ENCODE results near the gene GATAD2A.

The GATAD2A gene

DNA sequence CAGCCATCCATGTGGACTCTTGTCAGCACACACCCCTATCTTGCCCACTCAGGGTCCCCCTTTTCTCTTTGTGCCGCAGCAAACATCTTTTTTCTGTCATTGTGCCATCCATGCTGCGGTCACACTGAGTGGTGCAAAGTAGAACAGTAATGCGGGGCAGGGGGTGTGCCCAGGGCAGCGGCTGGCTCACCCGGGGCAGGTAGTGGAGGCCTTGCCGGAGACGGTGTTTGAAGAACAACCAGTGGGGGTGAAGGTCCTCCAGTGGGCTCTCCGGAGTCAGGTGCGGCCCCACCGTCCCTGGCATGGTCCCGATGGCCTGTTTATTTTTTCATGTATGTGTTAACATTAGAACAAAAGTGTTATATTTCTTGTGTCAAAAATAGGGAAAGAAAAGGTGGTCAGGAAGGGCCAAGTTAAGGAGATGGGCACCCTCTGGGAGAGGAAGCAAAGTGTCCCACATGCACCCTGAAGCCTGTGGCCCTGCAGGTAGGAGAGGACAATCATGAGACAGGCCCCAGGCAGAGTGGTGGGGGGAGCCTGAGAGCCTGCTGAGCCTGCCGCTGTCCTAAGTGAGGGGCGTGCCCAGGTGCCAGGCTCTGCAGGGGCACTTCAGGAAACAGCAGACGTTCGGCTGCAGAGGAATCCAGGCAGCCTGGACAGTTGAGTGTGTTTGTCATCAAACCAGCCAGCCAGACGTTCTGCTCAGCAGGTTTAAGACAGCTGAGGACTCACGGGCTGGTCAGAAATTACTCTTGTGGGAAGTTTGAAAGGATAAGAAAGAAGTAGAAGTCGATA, 97.5 kb downstream of the GATAD2A start:
- in situ Hi-C loops (cut with MboI; ENCODE audit: low sequenced_read_pairs), result no loop called here

- in situ Hi-C loops (cut with MboI; ENCODE audit: low sequenced_read_pairs), result no loop called here
Observed at GRCh38 chr19:19504754-19505668, 99.5 kb downstream of the GATAD2A start.

- in situ Hi-C loops (cut with MboI; ENCODE audit: low sequenced_read_pairs), result no loop called here
Observed at GRCh38 chr19:19505669-19506326, 100.3 kb downstream of the GATAD2A start.

DNA sequence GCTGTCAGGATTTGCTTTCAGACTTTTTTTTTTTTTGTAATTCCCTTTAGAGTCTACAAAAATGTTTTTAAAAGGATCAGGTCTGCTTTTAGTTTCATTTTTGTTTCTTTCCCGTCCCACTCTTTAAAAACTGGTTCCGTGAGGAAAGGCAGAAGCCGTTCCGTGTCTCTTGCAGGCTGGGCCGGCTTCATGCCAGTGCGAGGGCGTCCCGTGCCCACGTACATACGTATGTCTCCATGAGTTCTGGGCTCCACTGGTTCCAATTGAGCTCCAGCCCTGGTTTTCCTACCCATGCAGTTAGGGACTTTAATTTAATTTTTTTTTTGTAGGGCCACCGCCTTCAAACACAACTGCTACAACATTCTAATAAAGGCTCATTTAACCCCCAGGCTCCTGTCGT, 101.1 kb downstream of the GATAD2A start:
- in situ Hi-C loops (cut with MboI; ENCODE audit: low sequenced_read_pairs), result no loop called here

GRCh38 chr19:19507354-19507753, 101.9 kb downstream of the GATAD2A start:
- in situ Hi-C loops (cut with MboI; ENCODE audit: low sequenced_read_pairs), result no loop called here

- in situ Hi-C loops (cut with MboI; ENCODE audit: low sequenced_read_pairs), result no loop called here
Observed at GRCh38 chr19:19508217-19508616, 102.7 kb downstream of the GATAD2A start.

DNA sequence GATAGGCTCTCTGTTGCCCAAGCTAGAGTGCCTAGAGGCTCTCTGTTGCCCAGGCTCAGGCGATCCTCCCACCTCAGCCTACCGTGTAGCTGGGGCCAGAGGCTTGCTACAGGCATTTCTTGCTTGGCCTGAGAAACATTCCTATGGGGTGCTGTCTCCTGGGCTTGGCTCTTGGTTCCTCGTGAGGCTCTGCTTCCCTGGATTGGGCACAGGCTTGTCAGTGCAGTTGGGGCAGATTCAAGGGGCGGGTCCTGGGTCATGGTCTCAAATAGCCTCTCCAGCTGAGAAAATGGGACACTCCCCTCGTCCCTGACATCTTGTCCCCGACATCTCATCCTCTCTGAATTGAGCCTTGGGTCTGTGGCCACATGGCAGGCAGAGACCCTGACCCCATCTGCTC, 105.0 kb downstream of the GATAD2A start:
- in situ Hi-C loops (cut with MboI; ENCODE audit: low sequenced_read_pairs), result no loop called here

DNA sequence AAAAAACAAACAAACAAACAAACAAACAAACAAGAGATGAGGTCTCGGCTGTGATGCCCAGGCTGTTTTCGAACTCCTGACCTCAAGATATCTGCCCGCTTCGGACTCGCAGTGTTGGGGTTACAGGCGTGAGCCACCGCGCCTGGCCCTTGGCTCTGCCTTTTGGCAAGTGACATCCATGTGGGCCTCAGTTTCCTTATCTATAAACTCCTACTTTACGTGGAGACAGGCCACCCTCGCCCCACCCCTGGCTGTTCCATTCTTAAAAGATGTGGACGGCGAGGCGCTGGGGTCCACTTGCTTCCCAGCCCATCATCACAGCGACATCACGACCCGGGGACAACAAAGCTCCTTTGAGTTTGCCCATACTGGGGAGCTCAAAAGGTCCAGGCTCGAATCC, 108.2 kb downstream of the GATAD2A start:
- in situ Hi-C loops (cut with MboI; ENCODE audit: low sequenced_read_pairs), result no loop called here

DNA sequence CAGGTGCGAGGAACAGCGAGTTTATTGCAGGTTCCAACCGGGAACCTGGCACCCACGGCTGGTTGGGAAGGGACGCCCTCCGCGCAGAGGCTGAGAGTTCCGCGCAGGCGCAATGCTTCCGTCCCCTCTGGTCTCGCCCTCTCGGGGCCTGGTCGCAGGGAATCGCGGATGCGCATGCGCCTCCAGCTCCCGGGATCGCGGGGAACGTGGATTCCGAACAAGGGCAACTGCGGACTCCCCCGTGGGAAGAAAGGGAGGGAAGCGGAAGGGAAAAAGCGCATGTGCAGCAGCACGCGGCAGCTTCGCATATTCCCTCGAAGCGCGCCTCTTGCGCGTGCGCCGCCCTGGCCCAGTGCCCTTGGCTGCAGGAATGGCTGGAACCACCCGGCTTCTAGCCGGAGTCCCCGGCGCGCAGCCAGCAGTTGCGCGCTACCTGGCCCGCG, 108.8 kb downstream of the GATAD2A start:
- in situ Hi-C loops (cut with MboI; ENCODE audit: low sequenced_read_pairs), result no loop called here

DNA sequence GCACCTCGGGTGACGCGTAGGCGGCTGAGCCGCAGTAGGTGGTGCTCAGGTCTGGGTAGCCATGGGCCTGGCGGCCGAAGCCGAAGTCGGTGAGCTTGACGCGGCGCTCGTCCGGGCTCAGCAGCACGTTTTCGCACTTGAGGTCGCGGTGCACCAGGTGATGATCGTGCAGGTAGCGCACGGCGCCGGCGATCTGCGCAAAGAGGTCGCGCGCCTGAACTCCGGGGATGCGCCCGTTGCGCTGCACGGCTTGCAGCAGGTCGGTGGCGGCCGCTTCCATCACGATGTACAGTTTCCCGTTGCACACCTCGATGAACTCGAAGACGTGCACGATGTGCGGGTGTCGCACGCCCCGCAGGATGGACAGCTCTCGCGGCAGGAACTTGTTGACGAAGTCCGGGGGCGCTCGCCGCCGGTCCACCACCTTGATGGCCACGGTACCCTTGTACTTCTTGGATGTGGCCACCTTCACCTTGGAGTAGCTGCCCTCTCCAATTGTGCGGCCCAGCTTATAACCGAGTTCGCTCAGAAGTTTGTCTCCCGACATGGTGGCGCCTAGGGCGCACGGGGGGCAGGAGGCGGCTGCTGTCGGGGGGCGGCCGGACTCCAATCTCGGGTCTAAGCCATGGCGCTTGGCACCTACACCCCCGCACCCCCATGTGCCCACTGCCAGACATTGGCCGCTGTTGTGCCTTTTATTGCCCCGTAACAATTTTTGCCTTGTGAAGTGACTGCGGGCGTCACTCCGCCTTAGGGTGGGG, 109.6 kb downstream of the GATAD2A start, which contains the start of gene TSSK6:
TSSK6 (minus strand) TSS at position 668 of the 761 bp plus-strand sequence; CDS start at position 547, 121 bp downstream.
- in situ Hi-C loops (cut with MboI; ENCODE audit: low sequenced_read_pairs), result no loop called here

GRCh38 chr19:19515642-19516519, 110.4 kb downstream of the GATAD2A start, which contains the start of gene NDUFA13:
TSS of gene NDUFA13 (plus strand) at chr19:19516225. CDS start at chr19:19516239, 14 bp downstream.
- in situ Hi-C loops (cut with MboI; ENCODE audit: low sequenced_read_pairs), result no loop called here

- in situ Hi-C loops (cut with MboI; ENCODE audit: low sequenced_read_pairs), result no loop called here
Observed at GRCh38 chr19:19517235-19517619, 111.8 kb downstream of the GATAD2A start.

- in situ Hi-C loops (cut with MboI; ENCODE audit: low sequenced_read_pairs), result loop anchor here (10.0 kb wide), 1 partner anchor 124 kb away; the partner anchor contains the start of gene GMIP
Observed at GRCh38 chr19:19520989-19521388, 115.5 kb downstream of the GATAD2A start.

- in situ Hi-C loops (cut with MboI; ENCODE audit: low sequenced_read_pairs), result loop anchor here (10.0 kb wide), 1 partner anchor 122 kb away; the partner anchor contains the start of gene GMIP
Observed at GRCh38 chr19:19523177-19523576, 117.7 kb downstream of the GATAD2A start.

DNA sequence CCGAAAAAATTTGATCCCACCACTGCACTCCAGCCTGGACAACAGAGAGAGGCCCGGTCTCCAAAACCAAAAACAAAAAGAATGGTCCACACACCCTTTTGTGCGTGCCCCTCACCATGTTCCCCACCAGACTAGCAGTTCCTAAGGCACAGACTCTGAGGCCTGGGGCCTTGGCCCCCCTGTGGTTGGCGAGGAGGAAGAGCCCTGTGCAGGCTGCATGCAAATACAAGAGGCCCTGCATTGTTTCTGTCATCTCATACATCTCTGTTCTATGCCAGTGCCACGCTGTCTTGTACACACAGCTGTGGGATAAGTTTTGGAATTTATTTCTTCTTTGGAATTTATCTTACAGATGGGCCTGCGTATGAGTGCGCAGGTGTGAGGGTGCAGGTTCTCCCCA, 118.6 kb downstream of the GATAD2A start:
- in situ Hi-C loops (cut with MboI; ENCODE audit: low sequenced_read_pairs), result loop anchor here (10.0 kb wide), 1 partner anchor 121 kb away; the partner anchor contains the start of gene GMIP

- in situ Hi-C loops (cut with MboI; ENCODE audit: low sequenced_read_pairs), result loop anchor here (10.0 to 25.0 kb wide), 3 partner anchors 119 to 737 kb away; partner anchors contain the start of gene GMIP
Observed at GRCh38 chr19:19525611-19526380, 120.3 kb downstream of the GATAD2A start.

- in situ Hi-C loops (cut with MboI; ENCODE audit: low sequenced_read_pairs), result loop anchor here (10.0 to 25.0 kb wide), 3 partner anchors 118 to 736 kb away; partner anchors contain the start of gene GMIP
Observed at GRCh38 chr19:19526581-19527370, 121.3 kb downstream of the GATAD2A start.

All from HL-60/S4 (cell line).